H9 (cell line): ENCODE measurements around the gene EFCAB6. TPM values are rescaled to one million over a fixed set of nuclear protein-coding genes. Genes with fewer than 3 reads are reported as not detected.

Experiments used
- DNase-seq: peaks from one replicate; pipeline ENCODE4 v3.0.0-alpha.2; 2017
- H2AFZ ChIP-seq: one replicate; pipeline ENCODE4 v1.6.1; 2013; ENCODE audit warnings: mild to moderate bottlenecking, low read length, control low read depth, moderate library complexity
- H2AK5ac ChIP-seq: 2 replicates; pipeline ENCODE4 v1.6.1; 2013; ENCODE audit warnings: low read length, control low read depth, mixed read lengths; ENCODE audit not compliant: insufficient read length
- H2BK120ac ChIP-seq: one replicate; pipeline ENCODE4 v1.6.1; 2013; ENCODE audit warnings: low read depth, mild to moderate bottlenecking, low read length, control low read depth, inconsistent platforms; ENCODE audit not compliant: poor library complexity, severe bottlenecking
- H2BK12ac ChIP-seq: 2 replicates; pipeline ENCODE4 v1.6.1; 2013; ENCODE audit warnings: low read length, control low read depth, mixed read lengths, low read depth; ENCODE audit not compliant: insufficient read length
- H2BK15ac ChIP-seq: 2 replicates; pipeline ENCODE4 v1.6.1; 2013; ENCODE audit warnings: low read depth, low read length, control low read depth
- H2BK20ac ChIP-seq: one replicate; pipeline ENCODE4 v1.6.1; 2013; ENCODE audit warnings: low read depth, mild to moderate bottlenecking, low read length, control low read depth, inconsistent platforms; ENCODE audit not compliant: poor library complexity, severe bottlenecking
- H2BK5ac ChIP-seq: 2 replicates; pipeline ENCODE4 v1.6.1; 2013; ENCODE audit warnings: low read length, control low read depth, mixed read lengths; ENCODE audit not compliant: insufficient read length
- H3K14ac ChIP-seq: 2 replicates; pipeline ENCODE4 v1.6.1; 2013; ENCODE audit warnings: low read length, control low read depth; ENCODE audit not compliant: insufficient read depth
- H3K18ac ChIP-seq: 2 replicates; pipeline ENCODE4 v1.6.1; 2013; ENCODE audit warnings: low read depth, mild to moderate bottlenecking, mixed read lengths, low read length, control low read depth; ENCODE audit not compliant: insufficient read length
- H3K23ac ChIP-seq: 2 replicates; pipeline ENCODE4 v1.6.1; 2013; ENCODE audit warnings: low read length, control low read depth, mixed read lengths, low read depth; ENCODE audit not compliant: insufficient read length
- H3K23me2 ChIP-seq: 2 replicates; pipeline ENCODE4 v1.6.1; 2013; ENCODE audit warnings: low read depth, mild to moderate bottlenecking, mixed read lengths, low read length, control low read depth; ENCODE audit not compliant: insufficient read length, poor library complexity, severe bottlenecking
- H3K27ac ChIP-seq: 2 replicates; pipeline ENCODE4 v1.5.1; 2013; ENCODE audit warnings: low read length, control low read depth, mixed read lengths, low read depth; ENCODE audit not compliant: insufficient read length
- H3K27me3 ChIP-seq: 2 replicates; pipeline ENCODE4 v1.6.1; 2013; ENCODE audit warnings: low read length, control low read depth, inconsistent platforms; ENCODE audit not compliant: insufficient read depth
- H3K4ac ChIP-seq: 2 replicates; pipeline ENCODE4 v1.6.1; 2013; ENCODE audit warnings: low read depth, mild to moderate bottlenecking, control low read depth, inconsistent platforms, low read length, moderate library complexity
- H3K4me1 ChIP-seq: 2 replicates; pipeline ENCODE4 v1.6.1; 2013; ENCODE audit warnings: low read length, control low read depth, inconsistent platforms; ENCODE audit not compliant: insufficient read depth
- H3K4me2 ChIP-seq: 2 replicates; pipeline ENCODE4 v1.6.1; 2013; ENCODE audit warnings: low read length, control low read depth, mixed read lengths; ENCODE audit not compliant: insufficient read length, insufficient read depth
- H3K56ac ChIP-seq: 2 replicates; pipeline ENCODE4 v1.6.1; 2013; ENCODE audit warnings: low read depth, mild to moderate bottlenecking, mixed read lengths, low read length, control low read depth; ENCODE audit not compliant: insufficient read length
- H3K79me1 ChIP-seq: 2 replicates; pipeline ENCODE4 v1.6.1; 2013; ENCODE audit warnings: low read depth, mild to moderate bottlenecking, moderate library complexity, low read length, control low read depth, inconsistent platforms; ENCODE audit not compliant: insufficient read depth, poor library complexity, severe bottlenecking
- H3K79me2 ChIP-seq: 2 replicates; pipeline ENCODE4 v1.6.1; 2013; ENCODE audit warnings: low read length, control low read depth, inconsistent platforms; ENCODE audit not compliant: insufficient read depth
- H3K9ac ChIP-seq: 2 replicates; pipeline ENCODE4 v1.6.1; 2013; ENCODE audit warnings: low read length, control low read depth, mixed read lengths; ENCODE audit not compliant: insufficient read length; ENCODE audit errors: extremely low read depth
- H3K9me3 ChIP-seq: one replicate; pipeline ENCODE4 v1.6.1; 2013; ENCODE audit warnings: low read depth, low read length, inconsistent platforms; ENCODE audit not compliant: control insufficient read depth
- H3T11ph ChIP-seq: one replicate; pipeline ENCODE4 v1.6.1; 2013; ENCODE audit warnings: mild to moderate bottlenecking, low read length, control low read depth, inconsistent platforms
- H4K20me1 ChIP-seq: one replicate; pipeline ENCODE4 v1.6.1; 2013; ENCODE audit not compliant: control insufficient read depth, insufficient read length, insufficient read depth
- H4K5ac ChIP-seq: 2 replicates; pipeline ENCODE4 v1.6.1; 2013; ENCODE audit warnings: low read depth, mild to moderate bottlenecking, mixed read lengths, low read length, control low read depth; ENCODE audit not compliant: insufficient read length
- H4K8ac ChIP-seq: replicated peaks from 2 replicates; pipeline ENCODE4 v1.6.1; 2013; ENCODE audit warnings: low read length, control low read depth, mixed read lengths, low read depth; ENCODE audit not compliant: insufficient read length
- H4K91ac ChIP-seq: 2 replicates; pipeline ENCODE4 v1.6.1; 2013; ENCODE audit warnings: low read depth, mild to moderate bottlenecking, moderate library complexity, mixed read lengths, low read length, control low read depth; ENCODE audit not compliant: insufficient read length
- H3K27ac Mint-ChIP-seq, 3 experiments: 2 replicates in 2 of 3; 3 replicates in 1 of 3; pipeline ENCODE4 v1.8.0; 2020 to 2021; ENCODE audit warnings: mixed read lengths in 3 of 3, mild to moderate bottlenecking in 1 of 3, moderate library complexity in 1 of 3
- H3K27me3 Mint-ChIP-seq: 2 replicates; pipeline ENCODE4 v1.8.0; 2021; ENCODE audit warnings: low read depth, mild to moderate bottlenecking, moderate library complexity, mixed read lengths
- H3K36me3 Mint-ChIP-seq, 3 experiments: 2 replicates in 2 of 3; 3 replicates in 1 of 3; pipeline ENCODE4 v1.8.0; 2020 to 2021; ENCODE audit warnings: low read depth in 3 of 3, mixed read lengths in 3 of 3; ENCODE audit not compliant: insufficient read depth in 1 of 3
- H3K4me1 Mint-ChIP-seq, 2 experiments: 2 replicates each; pipeline ENCODE4 v1.8.0; 2020; ENCODE audit warnings: mixed read lengths in 2 of 2
- H3K4me3 Mint-ChIP-seq, 2 experiments: 2 replicates in 1 of 2; 3 replicates in 1 of 2; pipeline ENCODE4 v1.8.0; 2020 to 2021; ENCODE audit warnings: mild to moderate bottlenecking in 2 of 2, mixed read lengths in 2 of 2, moderate library complexity in 1 of 2
- H3K9me3 Mint-ChIP-seq, 2 experiments: 2 replicates in 1 of 2; 3 replicates in 1 of 2; pipeline ENCODE4 v1.8.0; 2020; ENCODE audit warnings: mild to moderate bottlenecking in 2 of 2, mixed read lengths in 2 of 2, moderate library complexity in 1 of 2
- WGBS: extraction: QIAGEN DNeasy Blood & Tissue Kit; methylation state at CpG from one replicate; pipeline ENCODE4 v1.1.7; 2013; ENCODE audit warnings: missing lambda C conversion rate, low lambda C conversion rate, mixed read lengths; ENCODE audit not compliant: insufficient read length; ENCODE audit errors: extremely low coverage; 5-methylcytosine and 5-hydroxymethylcytosine counted together
- total RNA-seq: library from RNA; stranded (reverse); gene quantifications from 2 replicates; pipeline ENCODE4 v1.2.1, GENCODE V29; 2021
- TF ChIP-seq, protein P1 (sequence below): fragments of 200-600 bp; sonication (generic); conservative IDR thresholded peaks from 3 replicates; pipeline ENCODE4 v1.8.0; 2021; ENCODE audit warnings: antibody characterized with exemption, mild to moderate bottlenecking

The EFCAB6 gene
- total RNA-seq, 1 experiment from 2014 or later, result 0.31 TPM

- Histone ChIP-seq H3K56ac (no peak overlapping the region), H3K79me2 (no peaks in the 10 kb centered on the region), H3T11ph (no peak overlapping the region), H2BK12ac (no peak overlapping the region), H2BK20ac (no peak overlapping the region), H3K18ac (no peak overlapping the region), H3K4me1 (peaks cover 2% of the 10 kb centered on the region; the same call in 1 of the 2 replicates), H3K27me3 (no peaks in the 10 kb centered on the region), H3K79me1 (no peaks in the 10 kb centered on the region), H3K4me2 (no peak overlapping the region), H4K8ac (no peak overlapping the region), H3K27ac (no peak overlapping the region), H3K9me3 (no peaks in the 10 kb centered on the region), H2BK120ac (no peak overlapping the region), H3K23me2 (no peaks in the 10 kb centered on the region), H3K4ac (no peak overlapping the region), H4K20me1 (no peaks in the 10 kb centered on the region), H4K5ac (no peak overlapping the region), H3K9ac (no peak overlapping the region), H2AFZ (no peak overlapping the region), H2BK5ac (no peak overlapping the region), H4K91ac (no peak overlapping the region), H2BK15ac (no peak overlapping the region), H2AK5ac (no peak overlapping the region), H3K14ac (no peak overlapping the region; the same call in 1 of the 2 replicates), H3K23ac (no peak overlapping the region)
- Mint-ChIP-seq H3K9me3 (no peaks in the 10 kb centered on the region; a peak in 2 of 5 replicates), H3K27ac (no peak overlapping the region), H3K4me1 (peaks cover 16 to 27% of the 10 kb centered on the region in 2 experiments), H3K36me3 (no peaks in the 10 kb centered on the region), H3K4me3 (no peak overlapping the region), H3K27me3 (peaks cover 6% of the 10 kb centered on the region)
- TF ChIP-seq, protein P1, sequence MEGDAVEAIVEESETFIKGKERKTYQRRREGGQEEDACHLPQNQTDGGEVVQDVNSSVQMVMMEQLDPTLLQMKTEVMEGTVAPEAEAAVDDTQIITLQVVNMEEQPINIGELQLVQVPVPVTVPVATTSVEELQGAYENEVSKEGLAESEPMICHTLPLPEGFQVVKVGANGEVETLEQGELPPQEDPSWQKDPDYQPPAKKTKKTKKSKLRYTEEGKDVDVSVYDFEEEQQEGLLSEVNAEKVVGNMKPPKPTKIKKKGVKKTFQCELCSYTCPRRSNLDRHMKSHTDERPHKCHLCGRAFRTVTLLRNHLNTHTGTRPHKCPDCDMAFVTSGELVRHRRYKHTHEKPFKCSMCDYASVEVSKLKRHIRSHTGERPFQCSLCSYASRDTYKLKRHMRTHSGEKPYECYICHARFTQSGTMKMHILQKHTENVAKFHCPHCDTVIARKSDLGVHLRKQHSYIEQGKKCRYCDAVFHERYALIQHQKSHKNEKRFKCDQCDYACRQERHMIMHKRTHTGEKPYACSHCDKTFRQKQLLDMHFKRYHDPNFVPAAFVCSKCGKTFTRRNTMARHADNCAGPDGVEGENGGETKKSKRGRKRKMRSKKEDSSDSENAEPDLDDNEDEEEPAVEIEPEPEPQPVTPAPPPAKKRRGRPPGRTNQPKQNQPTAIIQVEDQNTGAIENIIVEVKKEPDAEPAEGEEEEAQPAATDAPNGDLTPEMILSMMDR, result no peak
- WGBS, result no CpG with 5 or more reads among the region's 9 CpGs
- DNase-seq, result no peak
Measured at GRCh38 chr22:43572710-43573109, 239.4 kb downstream of the EFCAB6 start.
